Astrocyte of the spinal cord (primary cell): ENCODE measurements around the gene CCDC88C.
"Not testable (repeated sequence)": the region's sequence is repeated elsewhere in the genome, so short reads cannot be mapped to it uniquely, and the experiment has no call there.

Experiments
- DNase-seq: peaks from one replicate; pipeline ENCODE4 v3.0.0; 2011; ENCODE audit warnings: low read depth, low spot score
- H3K4me3 ChIP-seq: 2 replicates; pipeline ENCODE4 v1.5.1; 2011; ENCODE audit warnings: low read depth, mild to moderate bottlenecking, low read length, moderate library complexity
- CTCF ChIP-seq: IDR thresholded peaks from 2 replicates; pipeline ENCODE4 v1.5.1; 2012; ENCODE audit warnings: low read depth, mild to moderate bottlenecking, low read length, inconsistent platforms
- in situ Hi-C: cut with HindIII; loops from 2 replicates; pipeline ENCODE4 v1.10.0; 2017; ENCODE audit warnings: low sequenced_read_pairs

CCDC88C gene

GRCh38 chr14:91429385-91429784 is 11.8 kb upstream of the CCDC88C start:
- in situ Hi-C loops = no loop called here
- no peak for DNase-seq
- no peak for TF ChIP-seq CTCF
- H3K4me3 ChIP-seq = no peak overlapping the region

- DNase-seq, in situ Hi-C loops, H3K4me3 ChIP-seq: not testable (repeated sequence)
These were observed 11.3 kb upstream of the CCDC88C start for GRCh38 chr14:91428931-91429330.

- H3K4me3 ChIP-seq, DNase-seq, in situ Hi-C loops: not testable (repeated sequence)
These were observed 7.9 kb upstream of the CCDC88C start for GRCh38 chr14:91425531-91425944.

GRCh38 chr14:91424813-91425530 is 7.4 kb upstream of the CCDC88C start:
- no peak overlapping the region for H3K4me3 ChIP-seq
- TF ChIP-seq CTCF = no peak
- DNase-seq = no peak
- in situ Hi-C loops = no loop called here

- in situ Hi-C loops = no loop called here
- no peak for DNase-seq
- H3K4me3 ChIP-seq = no peak overlapping the region
- TF ChIP-seq CTCF = no peak
These were observed 3.1 kb upstream of the CCDC88C start for GRCh38 chr14:91420686-91421085.

GRCh38 chr14:91419451-91419850 is 1.8 kb upstream of the CCDC88C start:
- H3K4me3 ChIP-seq = no peak overlapping the region
- TF ChIP-seq CTCF = no peak
- in situ Hi-C loops = no loop called here
- DNase-seq = no peak

- H3K4me3 ChIP-seq = no peak overlapping the region
These were observed 1.4 kb upstream of the CCDC88C start for GRCh38 chr14:91419044-91419397.

More at GRCh38 chr14:91419044-91419397, 1.4 kb upstream of the CCDC88C start:
- no peak for TF ChIP-seq CTCF
- DNase-seq = no peak
- in situ Hi-C loops = no loop called here
